Natural killer cell (primary cell): ENCODE results near the gene MTHFD2L. TPM values are rescaled to one million over a fixed set of nuclear protein-coding genes. Genes with fewer than 3 reads are reported as not detected.

Experiments used
- ATAC-seq, 3 donors: fragments of 150-1000 bp in 2 of 3; fragments of 200-7000 bp in 1 of 3; cut with Tn5 transposase; 1 replicate in 1 of 3; 2 replicates in 2 of 3; pipeline ENCODE4 v1.10.0; 2021; ENCODE audit warnings: mild to moderate bottlenecking in 2 of 3, moderate library complexity in 2 of 3
- DNase-seq, 2 donors: peaks; one replicate each; pipeline versions ENCODE4 v3.0.0 to v3.0.0-alpha.2; 2013 to 2021; ENCODE audit warnings: mixed read lengths in 1 of 2
- H3K27ac ChIP-seq: one replicate; pipeline ENCODE4 v1.5.1; 2013; ENCODE audit warnings: mild to moderate bottlenecking, low read length
- H3K27me3 ChIP-seq: one replicate; pipeline ENCODE4 v1.6.1; 2013; ENCODE audit warnings: low read length; ENCODE audit not compliant: control insufficient read depth, insufficient read depth
- H3K36me3 ChIP-seq: one replicate; pipeline ENCODE4 v1.6.1; 2013; ENCODE audit warnings: low read length; ENCODE audit not compliant: control insufficient read depth, insufficient read depth
- H3K4me1 ChIP-seq: one replicate; pipeline ENCODE4 v1.6.1; 2013; ENCODE audit warnings: low read length; ENCODE audit not compliant: control insufficient read depth, insufficient read depth
- H3K4me3 ChIP-seq: one replicate; pipeline ENCODE4 v1.5.1; 2013; ENCODE audit warnings: low read length
- H3K9me3 ChIP-seq: one replicate; pipeline ENCODE4 v1.6.1; 2013; ENCODE audit warnings: low read length; ENCODE audit not compliant: control insufficient read depth, insufficient read depth
- H3K27ac Mint-ChIP-seq, 2 donors: one replicate each; pipeline ENCODE4 v1.8.0; 2022; ENCODE audit warnings: mild to moderate bottlenecking in 2 of 2, mixed read lengths in 2 of 2, moderate library complexity in 1 of 2
- H3K27me3 Mint-ChIP-seq, 2 donors: one replicate each; pipeline ENCODE4 v1.8.0; 2022; ENCODE audit warnings: low read depth in 2 of 2, mixed read lengths in 2 of 2
- H3K36me3 Mint-ChIP-seq: one replicate; pipeline ENCODE4 v1.8.0; 2022; ENCODE audit warnings: mixed read lengths
- H3K4me1 Mint-ChIP-seq, 2 donors: one replicate each; pipeline ENCODE4 v1.8.0; 2022; ENCODE audit warnings: mixed read lengths in 2 of 2
- H3K4me3 Mint-ChIP-seq: one replicate; pipeline ENCODE4 v1.8.0; 2022; ENCODE audit warnings: mild to moderate bottlenecking, moderate library complexity, mixed read lengths
- H3K9me3 Mint-ChIP-seq, 2 donors: one replicate each; pipeline ENCODE4 v1.8.0; 2022; ENCODE audit warnings: mixed read lengths in 2 of 2
- WGBS: methylation state at CpG from one replicate; pipeline ENCODE4 v1.1.7; 2013; ENCODE audit warnings: missing lambda C conversion rate; ENCODE audit not compliant: insufficient coverage; 5-methylcytosine and 5-hydroxymethylcytosine counted together
- intact Hi-C: fragments of 100-400 bp; cut with micrococcal nuclease; formaldehyde crosslinking; loops from one replicate; pipeline ENCODE4 v1.14.2; 2022
- total RNA-seq, 4 donors: library from RNA; stranded (reverse); fragments of 120-200 nt in 1 of 4; gene quantifications; one replicate each; pipeline versions ENCODE4 v1.2.3 to v1.2.4, GENCODE V29; 2013 to 2022
- TF ChIP-seq, protein P1 (sequence below): fragments of 200-600 bp; IDR thresholded peaks from one replicate; pipeline ENCODE4 v1.8.0; 2022; ENCODE audit warnings: antibody characterized with exemption

Gene MTHFD2L
- total RNA-seq, 3 donors from 2014 or later (not counting 1 experiment from before 2014, with no cell fraction given) = 9.5 to 11.7 (median 10.4) TPM

DNA sequence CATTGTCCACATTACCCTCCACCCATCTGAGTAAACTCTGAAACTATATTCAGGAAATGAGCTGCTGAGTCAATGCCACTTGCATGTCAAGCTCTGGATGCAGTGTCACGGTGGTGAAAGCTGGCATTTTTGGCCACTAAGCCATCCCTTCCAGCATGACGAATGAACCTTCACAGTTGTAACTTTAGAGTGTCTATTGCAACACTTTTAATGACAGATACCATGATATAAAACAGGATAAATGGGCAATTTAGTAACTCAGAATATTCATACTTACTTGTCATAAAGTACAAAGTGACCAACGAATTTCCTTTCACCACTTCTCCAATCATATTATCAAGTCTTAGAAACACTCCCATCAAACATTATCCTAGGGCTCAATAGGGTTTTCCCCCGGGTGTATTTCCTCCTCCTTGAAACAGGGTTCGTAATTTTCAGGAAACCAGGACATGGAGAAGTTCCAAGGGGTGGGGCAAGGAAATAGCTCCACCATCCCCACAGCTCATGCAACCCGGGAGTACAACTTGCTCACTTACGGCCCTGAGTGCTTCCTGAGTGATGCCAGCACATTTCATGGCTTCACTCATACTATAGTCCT is 73.1 kb downstream of the MTHFD2L start:
- no peaks in the 10 kb centered on the region for H3K4me1 ChIP-seq
- no peak overlapping the region for H3K27ac ChIP-seq
- 32% methylated on average over 7 of the region's 7 CpGs for WGBS
- H3K36me3 Mint-ChIP-seq = no peaks in the 10 kb centered on the region
- intact Hi-C loops = no loop called here
- no peaks in the 10 kb centered on the region for H3K27me3 Mint-ChIP-seq
- H3K27me3 ChIP-seq = no peaks in the 10 kb centered on the region
- DNase-seq (peak in 1 of 2 donors; percentile 13), ATAC-seq (peak; percentile 34 to 83 (median 45))
- no peak overlapping the region for H3K4me3 Mint-ChIP-seq
- no peaks in the 10 kb centered on the region for H3K9me3 Mint-ChIP-seq
- no peaks in the 10 kb centered on the region for H3K36me3 ChIP-seq
- H3K27ac Mint-ChIP-seq = no peak overlapping the region
- no peak overlapping the region for H3K4me3 ChIP-seq
- no peaks in the 10 kb centered on the region for H3K9me3 ChIP-seq
- TF ChIP-seq, protein P1, sequence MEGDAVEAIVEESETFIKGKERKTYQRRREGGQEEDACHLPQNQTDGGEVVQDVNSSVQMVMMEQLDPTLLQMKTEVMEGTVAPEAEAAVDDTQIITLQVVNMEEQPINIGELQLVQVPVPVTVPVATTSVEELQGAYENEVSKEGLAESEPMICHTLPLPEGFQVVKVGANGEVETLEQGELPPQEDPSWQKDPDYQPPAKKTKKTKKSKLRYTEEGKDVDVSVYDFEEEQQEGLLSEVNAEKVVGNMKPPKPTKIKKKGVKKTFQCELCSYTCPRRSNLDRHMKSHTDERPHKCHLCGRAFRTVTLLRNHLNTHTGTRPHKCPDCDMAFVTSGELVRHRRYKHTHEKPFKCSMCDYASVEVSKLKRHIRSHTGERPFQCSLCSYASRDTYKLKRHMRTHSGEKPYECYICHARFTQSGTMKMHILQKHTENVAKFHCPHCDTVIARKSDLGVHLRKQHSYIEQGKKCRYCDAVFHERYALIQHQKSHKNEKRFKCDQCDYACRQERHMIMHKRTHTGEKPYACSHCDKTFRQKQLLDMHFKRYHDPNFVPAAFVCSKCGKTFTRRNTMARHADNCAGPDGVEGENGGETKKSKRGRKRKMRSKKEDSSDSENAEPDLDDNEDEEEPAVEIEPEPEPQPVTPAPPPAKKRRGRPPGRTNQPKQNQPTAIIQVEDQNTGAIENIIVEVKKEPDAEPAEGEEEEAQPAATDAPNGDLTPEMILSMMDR = no peak
- H3K4me1 Mint-ChIP-seq = peaks cover 9 to 14% of the 10 kb centered on the region in 2 donors

DNA sequence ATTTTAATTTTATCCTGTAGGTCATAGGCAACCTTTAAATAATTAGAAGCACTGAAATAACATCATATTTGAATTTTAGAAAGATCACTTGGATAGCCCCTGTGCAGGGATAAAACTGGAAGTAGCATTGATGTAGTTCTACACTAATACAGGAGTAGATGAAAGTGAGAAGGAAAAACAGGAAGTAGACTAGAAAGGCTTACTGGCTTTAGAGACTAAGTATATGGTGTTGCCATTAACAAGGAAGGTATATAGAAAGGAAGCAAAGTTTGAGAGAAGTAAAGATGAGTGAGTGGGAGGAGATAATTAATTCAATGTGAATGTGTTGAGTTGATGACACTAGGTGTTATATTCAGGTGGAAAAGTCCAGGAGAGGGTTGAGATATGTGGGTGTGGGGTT is 77.2 kb downstream of the MTHFD2L start:
- intact Hi-C loops = no loop called here
- H3K36me3 Mint-ChIP-seq = no peaks in the 10 kb centered on the region
- Histone ChIP-seq H3K4me1 (no peaks in the 10 kb centered on the region), H3K36me3 (no peaks in the 10 kb centered on the region), H3K4me3 (no peak overlapping the region), H3K27ac (no peak overlapping the region), H3K9me3 (no peaks in the 10 kb centered on the region), H3K27me3 (no peaks in the 10 kb centered on the region)
- no peaks in the 10 kb centered on the region for H3K27me3 Mint-ChIP-seq
- H3K4me3 Mint-ChIP-seq = no peak overlapping the region
- H3K27ac Mint-ChIP-seq = no peak overlapping the region
- no peaks in the 10 kb centered on the region for H3K4me1 Mint-ChIP-seq
- H3K9me3 Mint-ChIP-seq = no peaks in the 10 kb centered on the region
- TF ChIP-seq, protein P1 = no peak
- DNase-seq (no peak), ATAC-seq (no peak)

DNA sequence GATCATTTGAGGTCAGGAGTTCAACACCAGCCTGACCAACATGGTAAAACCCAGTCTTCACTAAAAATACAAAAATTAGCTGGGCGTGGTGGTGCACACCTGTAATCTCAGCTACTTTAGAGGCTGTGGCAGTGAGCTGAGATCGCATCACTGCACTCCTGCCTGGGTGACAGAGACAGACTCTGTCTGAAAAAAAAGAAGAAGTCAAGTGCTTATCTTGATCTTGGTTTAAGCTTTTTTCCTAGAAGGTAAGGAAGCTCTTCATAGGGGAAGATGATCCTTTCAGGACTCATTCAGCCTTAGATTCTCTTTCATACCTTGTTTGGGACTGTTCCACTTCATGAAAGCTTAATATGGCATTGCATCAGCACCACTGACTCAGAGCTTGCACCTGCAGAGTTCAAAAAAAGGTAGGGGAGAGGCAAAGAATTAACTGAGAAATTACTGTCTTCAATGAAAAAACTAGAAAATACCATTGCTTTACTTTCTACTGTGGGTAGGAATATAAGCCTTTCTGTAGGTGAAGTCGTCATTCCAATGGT is 79.6 kb downstream of the MTHFD2L start:
- no peaks in the 10 kb centered on the region for H3K27me3 ChIP-seq
- TF ChIP-seq, protein P1 = no peak
- WGBS = 69% methylated on average over 3 of the region's 3 CpGs
- H3K36me3 Mint-ChIP-seq = no peaks in the 10 kb centered on the region
- H3K27ac Mint-ChIP-seq = no peak overlapping the region
- no peak overlapping the region for H3K27ac ChIP-seq
- no peaks in the 10 kb centered on the region for H3K4me1 Mint-ChIP-seq
- no peak overlapping the region for H3K4me3 Mint-ChIP-seq
- H3K4me3 ChIP-seq = no peak overlapping the region
- no peaks in the 10 kb centered on the region for H3K4me1 ChIP-seq
- H3K9me3 ChIP-seq = no peaks in the 10 kb centered on the region
- DNase-seq (no peak), ATAC-seq (no peak)
- intact Hi-C loops = no loop called here
- no peaks in the 10 kb centered on the region for H3K9me3 Mint-ChIP-seq
- H3K36me3 ChIP-seq = no peaks in the 10 kb centered on the region
- no peaks in the 10 kb centered on the region for H3K27me3 Mint-ChIP-seq

DNA sequence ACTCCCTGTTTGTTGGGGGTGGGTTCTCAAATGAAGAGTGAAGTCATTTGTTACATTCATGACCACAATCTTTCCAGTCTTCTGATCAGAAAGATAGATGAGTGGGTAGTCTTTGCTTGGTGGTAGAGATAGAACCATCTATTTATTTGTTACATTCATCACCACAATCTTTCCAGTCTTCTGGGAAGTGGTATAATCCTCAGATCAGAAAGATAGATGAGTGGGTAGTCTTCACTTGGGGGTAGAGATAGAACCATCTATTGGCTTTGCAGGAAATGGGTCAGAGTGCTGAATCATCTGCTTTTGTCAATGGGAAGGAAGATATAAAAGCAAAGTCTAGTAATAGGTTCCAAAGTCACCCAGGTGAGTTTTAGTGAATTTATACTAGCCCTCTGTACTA is 86.1 kb downstream of the MTHFD2L start:
- Histone ChIP-seq H3K36me3 (no peaks in the 10 kb centered on the region), H3K27ac (no peak overlapping the region), H3K27me3 (no peaks in the 10 kb centered on the region), H3K9me3 (no peaks in the 10 kb centered on the region), H3K4me3 (no peak overlapping the region), H3K4me1 (no peaks in the 10 kb centered on the region)
- H3K27me3 Mint-ChIP-seq = no peaks in the 10 kb centered on the region
- no peak overlapping the region for H3K4me3 Mint-ChIP-seq
- DNase-seq (no peak), ATAC-seq (peak in 1 of 3 donors; percentile 79)
- H3K9me3 Mint-ChIP-seq = no peaks in the 10 kb centered on the region
- H3K4me1 Mint-ChIP-seq = no peaks in the 10 kb centered on the region
- H3K36me3 Mint-ChIP-seq = no peaks in the 10 kb centered on the region
- TF ChIP-seq, protein P1 = no peak
- no peak overlapping the region for H3K27ac Mint-ChIP-seq
- intact Hi-C loops = no loop called here
